ENCODE results near the gene RBM18.

The RBM18 gene, protein sequence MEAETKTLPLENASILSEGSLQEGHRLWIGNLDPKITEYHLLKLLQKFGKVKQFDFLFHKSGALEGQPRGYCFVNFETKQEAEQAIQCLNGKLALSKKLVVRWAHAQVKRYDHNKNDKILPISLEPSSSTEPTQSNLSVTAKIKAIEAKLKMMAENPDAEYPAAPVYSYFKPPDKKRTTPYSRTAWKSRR

DNA sequence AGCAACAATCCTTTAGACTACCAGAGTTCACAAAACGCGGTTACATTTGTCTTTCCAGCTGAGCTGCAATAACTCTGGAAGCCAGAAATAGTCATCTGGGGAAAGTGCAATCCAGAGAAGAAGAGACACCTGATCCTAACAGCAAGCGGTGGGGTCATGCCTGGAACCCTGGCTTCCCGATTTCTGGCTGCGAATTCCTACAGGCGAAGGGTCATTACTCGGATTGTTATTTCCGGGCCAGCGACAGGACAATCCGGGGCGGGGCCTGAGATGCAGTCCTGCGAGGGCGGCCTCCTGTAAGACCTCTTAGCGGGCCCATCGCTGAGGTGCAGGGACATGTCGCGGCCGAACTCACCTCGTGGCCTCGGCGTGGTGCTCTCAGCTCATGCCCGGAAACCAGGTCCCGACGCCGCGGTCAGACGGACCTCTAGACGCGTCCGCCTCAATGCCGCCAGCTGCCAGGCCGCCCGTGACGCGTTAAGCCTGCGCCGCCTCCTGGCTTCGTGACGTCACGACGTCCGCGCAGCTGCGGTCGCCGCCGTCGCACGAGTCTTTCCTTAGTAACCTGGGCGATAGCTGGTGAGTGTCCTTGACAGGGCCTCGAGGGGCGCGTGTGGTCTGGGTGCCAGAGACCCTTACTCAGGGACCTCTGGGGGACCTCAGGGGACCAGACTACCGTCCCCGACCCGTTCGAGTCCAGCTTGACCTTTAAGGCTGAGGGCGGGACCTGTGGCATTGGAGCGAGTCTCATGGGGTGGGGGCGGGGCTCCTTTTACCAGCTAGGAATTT lies at the start of gene RBM18, which contains the start of gene MRRF:
Gene RBM18 (minus strand): TSS at position 481 of the 789 bp plus-strand sequence. CDS start 3,348 bp downstream, outside the sequence.
Gene MRRF (plus strand): TSS at position 523 of the 789 bp plus-strand sequence. CDS start 6,010 bp downstream, outside the sequence.
- H3K4me3 ChIP-seq (ENCODE audit: low read depth, low read length): peak within 1 kb of the TSS; percentile 67
- TF ChIP-seq, protein P1, sequence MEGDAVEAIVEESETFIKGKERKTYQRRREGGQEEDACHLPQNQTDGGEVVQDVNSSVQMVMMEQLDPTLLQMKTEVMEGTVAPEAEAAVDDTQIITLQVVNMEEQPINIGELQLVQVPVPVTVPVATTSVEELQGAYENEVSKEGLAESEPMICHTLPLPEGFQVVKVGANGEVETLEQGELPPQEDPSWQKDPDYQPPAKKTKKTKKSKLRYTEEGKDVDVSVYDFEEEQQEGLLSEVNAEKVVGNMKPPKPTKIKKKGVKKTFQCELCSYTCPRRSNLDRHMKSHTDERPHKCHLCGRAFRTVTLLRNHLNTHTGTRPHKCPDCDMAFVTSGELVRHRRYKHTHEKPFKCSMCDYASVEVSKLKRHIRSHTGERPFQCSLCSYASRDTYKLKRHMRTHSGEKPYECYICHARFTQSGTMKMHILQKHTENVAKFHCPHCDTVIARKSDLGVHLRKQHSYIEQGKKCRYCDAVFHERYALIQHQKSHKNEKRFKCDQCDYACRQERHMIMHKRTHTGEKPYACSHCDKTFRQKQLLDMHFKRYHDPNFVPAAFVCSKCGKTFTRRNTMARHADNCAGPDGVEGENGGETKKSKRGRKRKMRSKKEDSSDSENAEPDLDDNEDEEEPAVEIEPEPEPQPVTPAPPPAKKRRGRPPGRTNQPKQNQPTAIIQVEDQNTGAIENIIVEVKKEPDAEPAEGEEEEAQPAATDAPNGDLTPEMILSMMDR (IDR thresholded peaks at IDR 0.05; ENCODE audit: low read depth, low read length): no peak
- peak; percentile 92 for DNase-seq (ENCODE audit: low read depth, low spot score)
- in situ Hi-C loops (cut with HindIII; ENCODE audit: low sequenced_read_pairs): no loop called here

DNA sequence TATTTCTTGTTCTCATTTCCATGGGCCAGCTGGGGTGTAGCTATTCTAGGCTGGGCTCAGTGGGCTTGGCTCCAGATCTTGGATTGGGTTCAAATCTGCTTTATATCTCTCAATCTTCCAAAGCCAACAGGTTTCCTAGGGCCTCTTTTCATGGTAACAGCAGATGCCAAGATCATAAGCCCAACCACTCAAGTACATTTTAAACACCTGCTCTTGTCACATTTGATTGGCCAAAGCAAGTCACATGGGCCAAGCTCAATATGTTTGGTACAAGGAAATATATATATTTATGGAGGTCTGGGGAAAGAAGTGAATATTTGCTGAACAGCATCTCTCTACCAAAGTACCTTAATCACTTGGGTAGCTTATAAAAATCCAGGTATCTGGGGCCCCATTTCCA lies 49.5 kb upstream of the RBM18 start:
- DNase-seq (ENCODE audit: low read depth, low spot score): no peak
- in situ Hi-C loops (cut with HindIII; ENCODE audit: low sequenced_read_pairs): no loop called here
- TF ChIP-seq, protein P1 (IDR thresholded peaks at IDR 0.05; ENCODE audit: low read depth, low read length): no peak
- no peak overlapping the region for H3K4me3 ChIP-seq (ENCODE audit: low read depth, low read length)

DNA sequence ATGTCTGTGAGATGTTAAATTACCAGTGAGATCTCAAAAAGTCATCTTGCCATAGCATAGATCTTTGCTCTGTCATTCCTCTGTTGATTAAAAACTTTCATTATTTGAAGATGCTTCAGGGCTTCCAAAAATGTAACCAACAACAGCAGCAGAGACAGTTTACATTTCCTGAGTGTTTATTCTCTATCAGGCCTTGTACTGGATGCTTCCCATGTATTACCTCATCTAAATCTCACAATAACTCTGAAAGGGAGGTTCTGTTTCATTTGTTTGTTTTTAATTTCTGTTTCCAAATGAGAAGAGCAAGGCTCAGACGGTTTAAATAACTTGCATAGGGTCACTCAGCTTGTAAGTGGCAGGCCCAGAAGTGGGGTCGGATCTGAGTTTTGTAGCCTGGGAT lies 45.2 kb upstream of the RBM18 start:
- in situ Hi-C loops (cut with HindIII; ENCODE audit: low sequenced_read_pairs): no loop called here
- no peak for DNase-seq (ENCODE audit: low read depth, low spot score)
- no peak overlapping the region for H3K4me3 ChIP-seq (ENCODE audit: low read depth, low read length)
- TF ChIP-seq, protein P1 (IDR thresholded peaks at IDR 0.05; ENCODE audit: low read depth, low read length): no peak

- peak; percentile 5 for DNase-seq (ENCODE audit: low read depth, low spot score)
- no peak overlapping the region for H3K4me3 ChIP-seq (ENCODE audit: low read depth, low read length)
- in situ Hi-C loops (cut with HindIII; ENCODE audit: low sequenced_read_pairs): no loop called here
- TF ChIP-seq, protein P1 (IDR thresholded peaks at IDR 0.05; ENCODE audit: low read depth, low read length): no peak
These were observed 43.3 kb upstream of the RBM18 start for GRCh38 chr9:122307925-122308324.

- no peak overlapping the region for H3K4me3 ChIP-seq (ENCODE audit: low read depth, low read length)
- TF ChIP-seq, protein P1 (IDR thresholded peaks at IDR 0.05; ENCODE audit: low read depth, low read length): no peak
- no peak for DNase-seq (ENCODE audit: low read depth, low spot score)
- in situ Hi-C loops (cut with HindIII; ENCODE audit: low sequenced_read_pairs): no loop called here
These were observed 42.4 kb upstream of the RBM18 start for GRCh38 chr9:122307061-122307460.

DNA sequence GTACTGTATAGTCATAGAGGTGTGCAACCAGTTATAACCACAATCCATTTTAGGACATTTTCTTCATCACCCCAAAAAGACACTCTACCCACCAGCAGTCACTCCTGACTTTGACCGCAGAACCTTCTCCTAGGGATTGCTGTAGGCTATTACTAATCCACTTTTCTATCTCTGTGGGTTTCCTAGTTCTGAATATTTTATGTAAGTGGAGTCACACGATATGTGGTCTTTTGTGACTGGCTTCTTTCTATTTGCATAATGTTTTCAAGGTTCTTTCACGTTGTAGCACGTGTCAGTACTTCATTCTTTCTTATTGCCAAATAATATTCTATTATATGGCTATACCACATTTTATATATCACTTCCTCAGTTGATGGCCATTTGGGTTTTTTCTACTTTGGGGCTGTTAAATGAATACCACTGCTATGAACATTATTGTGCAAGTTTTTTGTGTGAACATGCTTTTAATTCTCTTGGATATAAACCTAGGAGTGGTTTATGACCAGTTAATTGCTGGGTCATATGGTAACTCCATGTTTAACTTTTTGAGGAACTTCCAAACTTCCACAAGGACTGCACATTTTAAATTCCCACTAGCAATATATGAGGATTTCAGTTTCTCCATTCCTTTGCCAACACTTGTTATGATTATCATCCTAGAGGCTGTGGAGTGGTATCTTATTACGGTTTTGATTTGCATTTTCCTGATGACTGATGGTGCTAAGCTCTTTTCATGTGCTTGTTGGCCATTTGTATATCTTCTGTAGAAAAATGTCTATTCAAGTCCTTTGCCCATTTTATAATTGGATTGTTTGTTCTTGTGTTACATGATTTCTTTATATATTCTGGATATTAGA lies 37.8 kb upstream of the RBM18 start:
- H3K4me3 ChIP-seq (ENCODE audit: low read depth, low read length): no peak overlapping the region
- in situ Hi-C loops (cut with HindIII; ENCODE audit: low sequenced_read_pairs): no loop called here
- no peak for DNase-seq (ENCODE audit: low read depth, low spot score)
- TF ChIP-seq, protein P1 (IDR thresholded peaks at IDR 0.05; ENCODE audit: low read depth, low read length): no peak
